Neural cell (in vitro differentiated cells): ENCODE measurements around the gene THYN1. TPM values are rescaled to one million over a fixed set of nuclear protein-coding genes. Genes with fewer than 3 reads are reported as not detected.

ENCODE experiments used
- H2AFZ ChIP-seq: fragments of 200-600, 300-800 bp; sonication (generic), shearing (Covaris generic); 2 replicates; pipeline ENCODE4 v1.6.0; 2014; ENCODE audit warnings: low read depth, mild to moderate bottlenecking, antibody characterized with exemption, low read length, moderate library complexity
- H3F3A ChIP-seq: fragments of 200-600 bp; shearing (Covaris generic); 2 replicates; pipeline ENCODE4 v1.6.1; 2016; ENCODE audit warnings: mild to moderate bottlenecking, moderate library complexity, mixed read lengths, antibody characterized with exemption, low read length; ENCODE audit not compliant: insufficient read depth, poor library complexity, severe bottlenecking
- H3K27ac ChIP-seq: fragments of 200-600, 300-800 bp; sonication (generic), shearing (Covaris generic); 2 replicates; pipeline ENCODE4 v1.5.1; 2014; ENCODE audit warnings: mild to moderate bottlenecking, low read length, moderate library complexity
- H3K27me3 ChIP-seq: fragments of 300-800, 200-600 bp; sonication (generic), shearing (Covaris generic); 2 replicates; pipeline ENCODE4 v1.6.0; 2014; ENCODE audit warnings: mild to moderate bottlenecking, low read depth, low read length, moderate library complexity; ENCODE audit not compliant: insufficient read depth
- H3K36me3 ChIP-seq: fragments of 300-800, 200-600 bp; sonication (generic), shearing (Covaris generic); 2 replicates; pipeline ENCODE4 v1.5.1; 2014; ENCODE audit warnings: mild to moderate bottlenecking, antibody characterized with exemption, low read length, moderate library complexity; ENCODE audit not compliant: insufficient read depth
- H3K4me2 ChIP-seq: fragments of 300-800, 200-600 bp; sonication (generic), shearing (Covaris generic); 2 replicates; pipeline ENCODE4 v1.6.0; 2014; ENCODE audit warnings: mild to moderate bottlenecking, low read length
- H3K4me3 ChIP-seq: fragments of 300-800, 200-600 bp; sonication (generic), shearing (Covaris generic); 2 replicates; pipeline ENCODE4 v1.5.1; 2014; ENCODE audit warnings: mild to moderate bottlenecking, low read length, moderate library complexity
- H3K79me2 ChIP-seq: fragments of 200-600 bp; shearing (Covaris generic); replicated peaks from 2 replicates; pipeline ENCODE4 v1.6.0; 2014; ENCODE audit warnings: mild to moderate bottlenecking, low read length, moderate library complexity; ENCODE audit not compliant: insufficient read depth
- H3K9ac ChIP-seq: fragments of 300-800, 200-600 bp; sonication (generic), shearing (Covaris generic); 2 replicates; pipeline ENCODE4 v1.6.1; 2016; ENCODE audit warnings: mild to moderate bottlenecking, low read length, mixed read lengths
- H3K9me2 ChIP-seq: fragments of 200-600 bp; shearing (Covaris generic); 2 replicates; pipeline ENCODE4 v1.6.1; 2016; ENCODE audit warnings: mild to moderate bottlenecking, low read length, mixed read lengths; ENCODE audit not compliant: insufficient read depth
- H3K9me3 ChIP-seq: fragments of 200-600, 300-800 bp; sonication (generic), shearing (Covaris generic); 2 replicates; pipeline ENCODE4 v1.6.1; 2016; ENCODE audit warnings: mild to moderate bottlenecking, mixed run types, low read length, moderate library complexity, mixed read lengths
- H4K20me1 ChIP-seq: fragments of 200-600 bp; shearing (Covaris generic); 2 replicates; pipeline ENCODE4 v1.6.1; 2016; ENCODE audit warnings: mild to moderate bottlenecking, mixed run types; ENCODE audit not compliant: insufficient read depth
- EP300 ChIP-seq: fragments of 450-650 bp; conservative IDR thresholded peaks from 2 replicates; pipeline ENCODE4 v1.6.1; 2014; ENCODE audit warnings: antibody characterized with exemption, mild to moderate bottlenecking, moderate library complexity; ENCODE audit not compliant: poor library complexity, severe bottlenecking
- EZH2 ChIP-seq: fragments of 200-600, 300-800 bp; shearing (Covaris generic), sonication (generic); IDR thresholded peaks from 2 replicates; pipeline ENCODE4 v1.6.1; 2014; ENCODE audit warnings: antibody characterized with exemption, low read length, borderline replicate concordance, mild to moderate bottlenecking; ENCODE audit not compliant: insufficient read depth, poor library complexity, severe bottlenecking
- MXI1 ChIP-seq: fragments of 450-650 bp; conservative IDR thresholded peaks from 2 replicates; pipeline ENCODE4 v1.6.1; 2014; ENCODE audit warnings: antibody characterized with exemption, mild to moderate bottlenecking; ENCODE audit not compliant: poor library complexity, severe bottlenecking
- POLR2AphosphoS5 ChIP-seq: IDR thresholded peaks from 2 replicates; pipeline ENCODE4 v1.6.1; 2012
- RAD21 ChIP-seq: fragments of 450-650 bp; conservative IDR thresholded peaks from 2 replicates; pipeline ENCODE4 v1.6.1; 2014; ENCODE audit warnings: antibody characterized with exemption, mild to moderate bottlenecking, moderate library complexity
- SMC3 ChIP-seq: fragments of 450-650 bp; conservative IDR thresholded peaks from 2 replicates; pipeline ENCODE4 v1.6.1; 2014; ENCODE audit warnings: antibody characterized with exemption, mild to moderate bottlenecking, moderate library complexity; ENCODE audit not compliant: poor library complexity
- TAF1 ChIP-seq: IDR thresholded peaks from 2 replicates; pipeline ENCODE4 v1.6.1; 2012; ENCODE audit warnings: low read depth
- polyA plus RNA-seq: library from polyadenylated mRNA; depleted of rRNA; stranded (reverse); fragments of >200 nt; gene quantifications from 2 replicates; pipeline ENCODE4 v1.2.3, GENCODE V29; 2014
- TF ChIP-seq, protein P1 (sequence below): IDR thresholded peaks from 2 replicates; pipeline ENCODE4 v1.6.1; 2012; ENCODE audit warnings: borderline replicate concordance
- TF ChIP-seq, protein P2 (sequence below): fragments of 450-650 bp; IDR thresholded peaks from 2 replicates; pipeline ENCODE4 v1.5.1; 2014; ENCODE audit warnings: antibody characterized with exemption, mild to moderate bottlenecking, moderate library complexity; ENCODE audit not compliant: poor library complexity, severe bottlenecking

Gene THYN1
- polyA plus RNA-seq, 1 donor from 2014 or later: 164 TPM

DNA sequence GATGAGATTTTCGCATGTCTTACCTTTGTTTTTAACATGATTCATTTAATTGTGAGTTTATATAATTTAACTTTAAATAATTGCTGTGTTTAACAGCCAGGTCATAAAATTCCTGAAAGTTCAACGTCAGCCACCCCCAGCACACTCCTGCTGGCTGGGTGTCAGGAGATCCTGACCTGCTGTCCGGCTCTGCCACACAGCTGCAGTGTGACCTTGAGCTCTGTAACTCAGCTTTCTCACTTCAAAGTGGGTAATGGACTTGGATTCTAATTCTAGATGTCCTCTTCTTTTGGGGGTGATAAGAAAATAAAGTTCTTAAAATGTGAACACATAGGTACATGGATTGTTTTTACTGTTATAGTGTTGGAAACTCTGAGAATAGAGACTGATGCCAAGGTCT is 17.8 kb downstream of the THYN1 start:
- Histone ChIP-seq H3K4me2 (no peak overlapping the region), H3K36me3 (peaks cover 6% of the 10 kb centered on the region), H3K9me3 (no peaks in the 10 kb centered on the region), H3K9me2 (no peaks in the 10 kb centered on the region), H3K27ac (no peak overlapping the region), H3K4me3 (no peak overlapping the region), H3K9ac (no peak overlapping the region), H2AFZ (no peak overlapping the region), H3K79me2 (no peaks in the 10 kb centered on the region), H4K20me1 (peaks cover 4% of the 10 kb centered on the region), H3F3A (no peaks in the 10 kb centered on the region), H3K27me3 (no peaks in the 10 kb centered on the region)
- no peak for TF ChIP-seq MXI1
- TF ChIP-seq SMC3: no peak
- no peak for TF ChIP-seq POLR2AphosphoS5
- no peak for TF ChIP-seq RAD21

DNA sequence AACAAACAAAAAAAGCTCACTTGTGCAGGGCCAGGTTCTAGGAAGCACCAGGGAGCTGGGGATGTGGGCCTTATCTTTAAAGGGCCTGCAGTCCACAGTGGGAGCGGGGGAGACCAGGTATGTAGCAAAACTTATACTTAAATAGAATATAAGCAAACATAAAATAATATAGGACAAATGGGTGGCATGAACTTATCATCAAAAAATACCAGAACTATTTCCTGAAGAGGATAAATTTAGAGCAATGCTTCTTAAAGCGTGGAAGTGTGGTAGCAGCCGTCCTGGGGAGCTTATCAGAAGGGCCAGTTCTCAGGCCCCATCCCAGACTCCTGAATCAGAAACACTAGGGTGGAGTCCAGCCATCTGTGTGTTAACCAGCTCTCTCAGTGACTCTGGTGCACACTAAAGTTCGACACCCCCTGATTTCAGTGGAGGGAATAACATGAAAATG is 19.4 kb downstream of the THYN1 start:
- Histone ChIP-seq H3K4me2 (no peak overlapping the region), H2AFZ (no peak overlapping the region), H3K27me3 (no peaks in the 10 kb centered on the region), H3K27ac (no peak overlapping the region), H4K20me1 (peaks cover 4% of the 10 kb centered on the region), H3F3A (no peaks in the 10 kb centered on the region), H3K9me2 (no peaks in the 10 kb centered on the region), H3K36me3 (peaks cover 6% of the 10 kb centered on the region), H3K79me2 (peaks cover 7% of the 10 kb centered on the region), H3K9me3 (no peaks in the 10 kb centered on the region), H3K4me3 (no peak overlapping the region), H3K9ac (no peak overlapping the region)
- TF ChIP-seq, protein P1, sequence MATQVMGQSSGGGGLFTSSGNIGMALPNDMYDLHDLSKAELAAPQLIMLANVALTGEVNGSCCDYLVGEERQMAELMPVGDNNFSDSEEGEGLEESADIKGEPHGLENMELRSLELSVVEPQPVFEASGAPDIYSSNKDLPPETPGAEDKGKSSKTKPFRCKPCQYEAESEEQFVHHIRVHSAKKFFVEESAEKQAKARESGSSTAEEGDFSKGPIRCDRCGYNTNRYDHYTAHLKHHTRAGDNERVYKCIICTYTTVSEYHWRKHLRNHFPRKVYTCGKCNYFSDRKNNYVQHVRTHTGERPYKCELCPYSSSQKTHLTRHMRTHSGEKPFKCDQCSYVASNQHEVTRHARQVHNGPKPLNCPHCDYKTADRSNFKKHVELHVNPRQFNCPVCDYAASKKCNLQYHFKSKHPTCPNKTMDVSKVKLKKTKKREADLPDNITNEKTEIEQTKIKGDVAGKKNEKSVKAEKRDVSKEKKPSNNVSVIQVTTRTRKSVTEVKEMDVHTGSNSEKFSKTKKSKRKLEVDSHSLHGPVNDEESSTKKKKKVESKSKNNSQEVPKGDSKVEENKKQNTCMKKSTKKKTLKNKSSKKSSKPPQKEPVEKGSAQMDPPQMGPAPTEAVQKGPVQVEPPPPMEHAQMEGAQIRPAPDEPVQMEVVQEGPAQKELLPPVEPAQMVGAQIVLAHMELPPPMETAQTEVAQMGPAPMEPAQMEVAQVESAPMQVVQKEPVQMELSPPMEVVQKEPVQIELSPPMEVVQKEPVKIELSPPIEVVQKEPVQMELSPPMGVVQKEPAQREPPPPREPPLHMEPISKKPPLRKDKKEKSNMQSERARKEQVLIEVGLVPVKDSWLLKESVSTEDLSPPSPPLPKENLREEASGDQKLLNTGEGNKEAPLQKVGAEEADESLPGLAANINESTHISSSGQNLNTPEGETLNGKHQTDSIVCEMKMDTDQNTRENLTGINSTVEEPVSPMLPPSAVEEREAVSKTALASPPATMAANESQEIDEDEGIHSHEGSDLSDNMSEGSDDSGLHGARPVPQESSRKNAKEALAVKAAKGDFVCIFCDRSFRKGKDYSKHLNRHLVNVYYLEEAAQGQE: no peak
- TF ChIP-seq SMC3 (no peak), MXI1 (no peak), POLR2AphosphoS5 (no peak), TAF1 (no peak), EZH2 (no peak), RAD21 (no peak), EP300 (no peak)
- TF ChIP-seq, protein P2, sequence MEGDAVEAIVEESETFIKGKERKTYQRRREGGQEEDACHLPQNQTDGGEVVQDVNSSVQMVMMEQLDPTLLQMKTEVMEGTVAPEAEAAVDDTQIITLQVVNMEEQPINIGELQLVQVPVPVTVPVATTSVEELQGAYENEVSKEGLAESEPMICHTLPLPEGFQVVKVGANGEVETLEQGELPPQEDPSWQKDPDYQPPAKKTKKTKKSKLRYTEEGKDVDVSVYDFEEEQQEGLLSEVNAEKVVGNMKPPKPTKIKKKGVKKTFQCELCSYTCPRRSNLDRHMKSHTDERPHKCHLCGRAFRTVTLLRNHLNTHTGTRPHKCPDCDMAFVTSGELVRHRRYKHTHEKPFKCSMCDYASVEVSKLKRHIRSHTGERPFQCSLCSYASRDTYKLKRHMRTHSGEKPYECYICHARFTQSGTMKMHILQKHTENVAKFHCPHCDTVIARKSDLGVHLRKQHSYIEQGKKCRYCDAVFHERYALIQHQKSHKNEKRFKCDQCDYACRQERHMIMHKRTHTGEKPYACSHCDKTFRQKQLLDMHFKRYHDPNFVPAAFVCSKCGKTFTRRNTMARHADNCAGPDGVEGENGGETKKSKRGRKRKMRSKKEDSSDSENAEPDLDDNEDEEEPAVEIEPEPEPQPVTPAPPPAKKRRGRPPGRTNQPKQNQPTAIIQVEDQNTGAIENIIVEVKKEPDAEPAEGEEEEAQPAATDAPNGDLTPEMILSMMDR: no peak
